Motor neuron (in vitro differentiated cells): ENCODE measurements around the gene DOCK4. TPM values are rescaled to one million over a fixed set of nuclear protein-coding genes. Genes with fewer than 3 reads are reported as not detected.

Experiments used
- total RNA-seq, 8 experiments: library from RNA; unstranded; fragments of 300-600 nt; gene quantifications; 2 replicates each; pipeline versions ENCODE4 v1.2.3 to v1.2.4, GENCODE V29; 2022

DOCK4 gene
- total RNA-seq, 8 experiments from 2014 or later = 8.1 to 27.3 (median 20.6) TPM

Other genes with a start within 250 kb of the DOCK4 start
- gene ZNF277, start 296 bp upstream of the DOCK4 start, total RNA-seq = 10 to 100 TPM; 20.7 to 29.9 (median 28.0) TPM
- gene IFRD1, start 244.1 kb upstream of the DOCK4 start, total RNA-seq = 100 to 1,000 TPM in 3 of 8 experiments, 10 to 100 TPM in 5; 57.3 to 118 (median 88.9) TPM